Right lobe of liver (tissue), 4 donors: ENCODE measurements around the gene ZNF837.

Source experiments
- CTCF ChIP-seq, 4 donors: fragments of 200-600 bp in 3 of 4; fragments of 450-650 bp in 1 of 4; IDR thresholded peaks; one replicate each; pipeline versions ENCODE4 v1.5.1 to v1.8.0; 2016 to 2022; ENCODE audit warnings: antibody characterized with exemption in 4 of 4, mild to moderate bottlenecking in 2 of 4
- POLR2A ChIP-seq: fragments of 450-650 bp; IDR thresholded peaks from one replicate; pipeline ENCODE4 v1.6.1; 2017; ENCODE audit warnings: antibody characterized with exemption, mild to moderate bottlenecking
- donor health status: DM: no; HTN: no; CAD: no.
- donor health status: DM: no; HTN: no; CAD: no.
- donor health status: DM: no; HTN: yes; CAD: no.

DNA sequence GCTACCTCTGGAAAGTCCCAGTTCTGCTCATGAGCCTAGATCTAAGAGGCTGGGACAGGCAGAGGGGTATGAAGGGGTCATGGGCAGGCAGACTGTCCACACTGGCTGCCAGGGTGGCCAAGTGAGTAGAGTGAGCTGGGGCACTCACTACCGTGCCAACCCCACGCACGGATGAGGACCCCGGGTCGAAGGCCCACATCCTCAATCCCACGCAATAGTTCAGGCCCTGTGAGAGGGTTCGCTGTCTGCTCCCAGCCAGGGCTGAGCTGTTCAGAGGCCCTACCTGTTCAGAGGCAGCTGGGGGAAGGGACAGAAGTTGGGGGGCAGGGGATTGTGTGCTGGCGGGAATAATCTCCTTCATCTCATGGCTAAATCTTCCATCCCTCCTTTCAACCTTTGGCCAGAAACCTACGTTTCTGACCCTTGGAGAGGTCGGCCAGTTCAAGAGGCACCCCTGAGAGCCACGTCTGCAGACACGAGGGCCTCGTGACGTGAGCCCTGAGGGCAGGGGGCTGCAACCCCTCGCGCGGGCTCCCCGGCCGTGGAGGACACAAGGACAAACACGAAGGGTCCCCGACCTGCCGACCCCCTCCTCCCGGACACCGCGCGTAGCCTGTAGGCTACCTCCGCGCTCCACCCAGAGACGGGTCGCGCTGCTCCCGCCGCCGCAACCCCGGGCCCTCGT lies 5.2 kb upstream of the ZNF837 start:
- TF ChIP-seq CTCF (IDR thresholded peaks at IDR 0.05) (no peak), POLR2A (no peak)
